ENCODE measurements around the gene UBE2L5. TPM values are rescaled to one million over a fixed set of nuclear protein-coding genes. Genes with fewer than 3 reads are reported as not detected.
A peak's percentile ranks its signal among the peaks of the same experiment; 100 is the strongest.
"Not testable (repeated sequence)": the region's sequence is repeated elsewhere in the genome, so short reads cannot be mapped to it uniquely, and the experiment has no call there.

Gene UBE2L5
- total RNA-seq, 1 experiment from 2014 or later, result 0.13 TPM

DNA sequence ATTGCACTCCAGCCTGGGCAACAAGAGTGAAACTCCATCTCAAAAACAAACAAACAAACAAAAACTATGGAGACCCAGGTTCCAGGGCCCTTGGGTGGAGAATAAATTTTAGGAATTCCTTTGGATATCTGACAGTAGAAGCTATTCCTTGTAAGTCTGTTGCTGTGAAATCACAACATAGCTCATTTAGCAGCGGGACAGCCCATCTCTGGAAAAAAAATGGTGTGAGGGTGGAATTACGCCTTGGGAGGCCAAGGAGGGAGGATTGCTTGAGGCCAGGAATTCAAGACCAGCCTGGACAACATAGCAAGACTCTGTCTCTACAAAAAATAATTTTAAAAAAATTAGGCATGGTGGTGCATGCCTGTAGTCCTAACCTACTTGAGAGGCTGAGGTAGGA is 27.8 kb downstream of the UBE2L5 start:
- ChIA-PET POLR2A (no interaction called here), CTCF (interaction anchor here (2.5 kb wide), 1 partner anchor 42 kb away, joined by 5 read pairs; no protein-coding TSS in a partner anchor)
- Mint-ChIP-seq H3K27ac (no peak overlapping the region), H3K36me3 (no peaks in the 10 kb centered on the region), H3K4me3 (no peak overlapping the region), H3K4me1 (peaks cover 17% of the 10 kb centered on the region), H3K9me3 (no peaks in the 10 kb centered on the region), H3K27me3 (ENCODE audit: low read depth) (no peaks in the 10 kb centered on the region)
- DNase-seq (ENCODE audit: low spot score) (no peak), ATAC-seq (no peak)
- TF ChIP-seq OVOL2 (CRISPR knock-in tag; IDR thresholded peaks at IDR 0.05; ENCODE audit: borderline replicate concordance), result no peak
- TF ChIP-seq ZNF138 (CRISPR knock-in tag; conservative IDR thresholded peaks at IDR 0.05), result no peak

- DNase-seq (ENCODE audit: low spot score); ATAC-seq; H3K9me3 Mint-ChIP-seq; H3K4me3 Mint-ChIP-seq; H3K36me3 Mint-ChIP-seq; H3K27me3 Mint-ChIP-seq (ENCODE audit: low read depth); POLR2A ChIA-PET; H3K4me1 Mint-ChIP-seq; CTCF ChIA-PET; H3K27ac Mint-ChIP-seq: not testable (repeated sequence)
Observed at GRCh38 chr13:30451476-30451875, 29.2 kb downstream of the UBE2L5 start.

- POLR2A ChIA-PET, result interaction anchor here (0.7 kb wide), 1 partner anchor 57 kb away, joined by 5 read pairs; no protein-coding TSS in a partner anchor
Observed at GRCh38 chr13:30453727-30454126, 31.4 kb downstream of the UBE2L5 start.

GRCh38 chr13:30454991-30455390 is 32.7 kb downstream of the UBE2L5 start:
- Mint-ChIP-seq H3K9me3 (no peaks in the 10 kb centered on the region), H3K27ac (0 out of 2 replicates have a peak overlapping the region, but pooled peaks have one; percentile 67), H3K27me3 (ENCODE audit: low read depth) (no peaks in the 10 kb centered on the region), H3K36me3 (peaks cover 10% of the 10 kb centered on the region), H3K4me1 (no peaks in the 10 kb centered on the region), H3K4me3 (no peak overlapping the region)
- ATAC-seq, result peak; percentile 36
- POLR2A ChIA-PET, result interaction anchor here (0.7 to 1.4 kb wide), 3 partner anchors 11 to 530 kb away, joined by 3 to 7 read pairs (median 4); partner anchors contain the start of gene HMGB1
- TF ChIP-seq ZNF317 (CRISPR knock-in tag; IDR thresholded peaks at IDR 0.05; ENCODE audit: borderline replicate concordance, low read depth), result no peak
- TF ChIP-seq TEAD1 (CRISPR knock-in tag; IDR thresholded peaks at IDR 0.05), result no peak
- TF ChIP-seq ATF1 (CRISPR knock-in tag; IDR thresholded peaks at IDR 0.05), result no peak
- no peak for TF ChIP-seq IRF2 (CRISPR knock-in tag; IDR thresholded peaks at IDR 0.05; ENCODE audit: borderline replicate concordance, low read depth)
- no peak for TF ChIP-seq GABPB1 (CRISPR knock-in tag; IDR thresholded peaks at IDR 0.05)
- TF ChIP-seq ZNF396 (CRISPR knock-in tag; IDR thresholded peaks at IDR 0.05; ENCODE audit: borderline replicate concordance), result no peak
- TF ChIP-seq ERG (CRISPR knock-in tag; IDR thresholded peaks at IDR 0.05), result no peak
- TF ChIP-seq CREM (CRISPR knock-in tag; IDR thresholded peaks at IDR 0.05), result no peak
- DNase-seq (ENCODE audit: low spot score), result no peak
- CTCF ChIA-PET, result interaction anchor here (1.0 to 1.2 kb wide), 2 partner anchors 9 to 47 kb away, joined by 3 read pairs; no protein-coding TSS in a partner anchor

More at GRCh38 chr13:30453727-30454126, 31.4 kb downstream of the UBE2L5 start:
- Mint-ChIP-seq H3K27me3 (ENCODE audit: low read depth) (no peaks in the 10 kb centered on the region), H3K4me1 (no peaks in the 10 kb centered on the region), H3K4me3 (no peak overlapping the region), H3K36me3 (no peaks in the 10 kb centered on the region), H3K9me3 (no peaks in the 10 kb centered on the region), H3K27ac (no peak overlapping the region)
- CTCF ChIA-PET, result no interaction called here
- no peak for TF ChIP-seq IRF1 (CRISPR knock-in tag; IDR thresholded peaks at IDR 0.05)
- TF ChIP-seq, protein P1, sequence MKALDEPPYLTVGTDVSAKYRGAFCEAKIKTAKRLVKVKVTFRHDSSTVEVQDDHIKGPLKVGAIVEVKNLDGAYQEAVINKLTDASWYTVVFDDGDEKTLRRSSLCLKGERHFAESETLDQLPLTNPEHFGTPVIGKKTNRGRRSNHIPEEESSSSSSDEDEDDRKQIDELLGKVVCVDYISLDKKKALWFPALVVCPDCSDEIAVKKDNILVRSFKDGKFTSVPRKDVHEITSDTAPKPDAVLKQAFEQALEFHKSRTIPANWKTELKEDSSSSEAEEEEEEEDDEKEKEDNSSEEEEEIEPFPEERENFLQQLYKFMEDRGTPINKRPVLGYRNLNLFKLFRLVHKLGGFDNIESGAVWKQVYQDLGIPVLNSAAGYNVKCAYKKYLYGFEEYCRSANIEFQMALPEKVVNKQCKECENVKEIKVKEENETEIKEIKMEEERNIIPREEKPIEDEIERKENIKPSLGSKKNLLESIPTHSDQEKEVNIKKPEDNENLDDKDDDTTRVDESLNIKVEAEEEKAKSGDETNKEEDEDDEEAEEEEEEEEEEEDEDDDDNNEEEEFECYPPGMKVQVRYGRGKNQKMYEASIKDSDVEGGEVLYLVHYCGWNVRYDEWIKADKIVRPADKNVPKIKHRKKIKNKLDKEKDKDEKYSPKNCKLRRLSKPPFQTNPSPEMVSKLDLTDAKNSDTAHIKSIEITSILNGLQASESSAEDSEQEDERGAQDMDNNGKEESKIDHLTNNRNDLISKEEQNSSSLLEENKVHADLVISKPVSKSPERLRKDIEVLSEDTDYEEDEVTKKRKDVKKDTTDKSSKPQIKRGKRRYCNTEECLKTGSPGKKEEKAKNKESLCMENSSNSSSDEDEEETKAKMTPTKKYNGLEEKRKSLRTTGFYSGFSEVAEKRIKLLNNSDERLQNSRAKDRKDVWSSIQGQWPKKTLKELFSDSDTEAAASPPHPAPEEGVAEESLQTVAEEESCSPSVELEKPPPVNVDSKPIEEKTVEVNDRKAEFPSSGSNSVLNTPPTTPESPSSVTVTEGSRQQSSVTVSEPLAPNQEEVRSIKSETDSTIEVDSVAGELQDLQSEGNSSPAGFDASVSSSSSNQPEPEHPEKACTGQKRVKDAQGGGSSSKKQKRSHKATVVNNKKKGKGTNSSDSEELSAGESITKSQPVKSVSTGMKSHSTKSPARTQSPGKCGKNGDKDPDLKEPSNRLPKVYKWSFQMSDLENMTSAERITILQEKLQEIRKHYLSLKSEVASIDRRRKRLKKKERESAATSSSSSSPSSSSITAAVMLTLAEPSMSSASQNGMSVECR (CRISPR knock-in tag; IDR thresholded peaks at IDR 0.05; ENCODE audit: borderline replicate concordance), result no peak
- ATAC-seq, result no peak
- DNase-seq (ENCODE audit: low spot score), result no peak

All from WTC11 (cell line).